HEK293 (cell line): ENCODE results near the gene ULBP1.
A peak's percentile ranks its signal among the peaks of the same experiment; 100 is the strongest.

Source experiments
- KLF1 ChIP-seq: fragments of 450-650 bp; formaldehyde crosslinking; IDR thresholded peaks from 2 replicates; pipeline ENCODE4 v1.5.1; 2016; ENCODE audit warnings: missing biosample characterization, missing genetic modification characterization
- KLF8 ChIP-seq: fragments of 450-650 bp; formaldehyde crosslinking; IDR thresholded peaks from 2 replicates; pipeline ENCODE4 v1.5.1; 2016; ENCODE audit warnings: missing biosample characterization, missing genetic modification characterization
- MEIS1 ChIP-seq: sonication (generic); formaldehyde crosslinking; IDR thresholded peaks from 2 replicates; pipeline ENCODE4 v1.8.1; 2022; ENCODE audit warnings: missing genetic modification reagents, mild to moderate bottlenecking, borderline replicate concordance
- MZF1 ChIP-seq: fragments of 450-650 bp; formaldehyde crosslinking; IDR thresholded peaks from 2 replicates; pipeline ENCODE4 v1.5.1; 2017; ENCODE audit warnings: missing biosample characterization, missing genetic modification characterization, borderline replicate concordance
- PATZ1 ChIP-seq: fragments of 450-650 bp; formaldehyde crosslinking; IDR thresholded peaks from 2 replicates; pipeline ENCODE4 v1.5.1; 2016; ENCODE audit warnings: missing biosample characterization, missing genetic modification characterization
- PRDM10 ChIP-seq: fragments of 450-650 bp; formaldehyde crosslinking; IDR thresholded peaks from 2 replicates; pipeline ENCODE4 v1.5.1; 2016; ENCODE audit warnings: missing biosample characterization, missing genetic modification characterization
- REST ChIP-seq: fragments of 450-650 bp; formaldehyde crosslinking; IDR thresholded peaks from 2 replicates; pipeline ENCODE4 v1.5.1; 2016; ENCODE audit warnings: missing biosample characterization, missing genetic modification characterization
- SCRT1 ChIP-seq: fragments of 450-650 bp; formaldehyde crosslinking; IDR thresholded peaks from 2 replicates; pipeline ENCODE4 v1.5.1; 2016; ENCODE audit warnings: missing biosample characterization, missing genetic modification characterization, borderline replicate concordance
- SCRT2 ChIP-seq: fragments of 450-650 bp; formaldehyde crosslinking; IDR thresholded peaks from 2 replicates; pipeline ENCODE4 v1.5.1; 2016; ENCODE audit warnings: missing biosample characterization, missing genetic modification characterization
- ZBTB11 ChIP-seq: fragments of 450-650 bp; formaldehyde crosslinking; conservative IDR thresholded peaks from 2 replicates; pipeline ENCODE4 v1.5.1; 2016; ENCODE audit warnings: low read depth, missing biosample characterization, missing genetic modification characterization
- ZBTB49 ChIP-seq: fragments of 450-650 bp; formaldehyde crosslinking; IDR thresholded peaks from 2 replicates; pipeline ENCODE4 v1.5.1; 2016; ENCODE audit warnings: missing biosample characterization, missing genetic modification characterization, low read depth
- ZBTB8A ChIP-seq: fragments of 450-650 bp; formaldehyde crosslinking; IDR thresholded peaks from 2 replicates; pipeline ENCODE4 v1.5.1; 2016; ENCODE audit warnings: missing biosample characterization, missing genetic modification characterization
- ZNF280D ChIP-seq: fragments of 450-650 bp; formaldehyde crosslinking; IDR thresholded peaks from 2 replicates; pipeline ENCODE4 v1.5.1; 2016; ENCODE audit warnings: missing biosample characterization, missing genetic modification characterization
- ZNF324 ChIP-seq: fragments of 450-650 bp; formaldehyde crosslinking; IDR thresholded peaks from 2 replicates; pipeline ENCODE4 v1.5.1; 2016; ENCODE audit warnings: missing biosample characterization, missing genetic modification characterization
- ZNF335 ChIP-seq: fragments of 450-650 bp; formaldehyde crosslinking; conservative IDR thresholded peaks from 2 replicates; pipeline ENCODE4 v1.5.1; 2016; ENCODE audit warnings: missing biosample characterization, missing genetic modification characterization
- ZNF404 ChIP-seq: fragments of 450-650 bp; formaldehyde crosslinking; IDR thresholded peaks from 2 replicates; pipeline ENCODE4 v1.5.1; 2017; ENCODE audit warnings: missing biosample characterization, missing genetic modification characterization
- ZNF473 ChIP-seq: fragments of 450-650 bp; formaldehyde crosslinking; IDR thresholded peaks from 2 replicates; pipeline ENCODE4 v1.5.1; 2017; ENCODE audit warnings: missing biosample characterization, missing genetic modification characterization
- ZNF629 ChIP-seq: fragments of 450-650 bp; formaldehyde crosslinking; IDR thresholded peaks from 2 replicates; pipeline ENCODE4 v1.5.1; 2017; ENCODE audit warnings: missing biosample characterization, missing genetic modification characterization
- ZSCAN23 ChIP-seq: fragments of 450-650 bp; formaldehyde crosslinking; IDR thresholded peaks from 2 replicates; pipeline ENCODE4 v1.5.1; 2016; ENCODE audit warnings: missing biosample characterization, missing genetic modification characterization
- ZSCAN30 ChIP-seq: fragments of 450-650 bp; IDR thresholded peaks from 2 replicates; pipeline ENCODE4 v1.5.1; 2018; ENCODE audit warnings: missing biosample characterization, mild to moderate bottlenecking, missing genetic modification characterization, moderate library complexity

The ULBP1 gene

GRCh38 chr6:149963462-149964307, at the start of gene ULBP1 (continued):
- TF ChIP-seq ZBTB11 (tag by site-specific recombination) (peak; percentile 18; the same call in 1 of the 2 replicates), MZF1 (tag by site-specific recombination) (peak; percentile 62), ZNF280D (tag by site-specific recombination) (no peak), ZNF335 (peak; percentile 97), ZBTB49 (tag by site-specific recombination) (no peak), SCRT2 (no peak), ZNF404 (tag by site-specific recombination) (no peak), MEIS1 (CRISPR knock-in tag) (no peak), REST (tag by site-specific recombination) (peak; percentile 47; the same call in 1 of the 2 replicates), PRDM10 (tag by site-specific recombination) (peak; percentile 85), PATZ1 (tag by site-specific recombination) (peak; percentile 99), ZSCAN30 (tag by site-specific recombination) (peak; percentile 97), KLF1 (tag by site-specific recombination) (peak; percentile 97), KLF8 (peak; percentile 99), ZSCAN23 (tag by site-specific recombination) (no peak), ZBTB8A (tag by site-specific recombination) (peak; percentile 88), ZNF473 (tag by site-specific recombination) (no peak), SCRT1 (no peak), ZNF324 (tag by site-specific recombination) (peak; percentile 97), ZNF629 (tag by site-specific recombination) (peak; percentile 97)
